Neural progenitor cell (in vitro differentiated cells): ENCODE results near the gene ENO4.

Experiments
- EZH2 ChIP-seq: fragments of 200-600 bp; sonication (generic); IDR thresholded peaks from 2 replicates; pipeline ENCODE4 v1.6.1; 2017; ENCODE audit warnings: antibody characterized with exemption, mild to moderate bottlenecking, moderate library complexity
- EZH2phosphoT487 ChIP-seq: fragments of 200-600 bp; sonication (generic); IDR thresholded peaks from 2 replicates; pipeline ENCODE4 v1.6.1; 2017; ENCODE audit warnings: antibody characterized with exemption
- TF ChIP-seq, protein P1 (sequence below): fragments of 200-600 bp; sonication (generic); IDR thresholded peaks from 2 replicates; pipeline ENCODE4 v1.5.1; 2017; ENCODE audit warnings: antibody characterized with exemption, mild to moderate bottlenecking

DNA sequence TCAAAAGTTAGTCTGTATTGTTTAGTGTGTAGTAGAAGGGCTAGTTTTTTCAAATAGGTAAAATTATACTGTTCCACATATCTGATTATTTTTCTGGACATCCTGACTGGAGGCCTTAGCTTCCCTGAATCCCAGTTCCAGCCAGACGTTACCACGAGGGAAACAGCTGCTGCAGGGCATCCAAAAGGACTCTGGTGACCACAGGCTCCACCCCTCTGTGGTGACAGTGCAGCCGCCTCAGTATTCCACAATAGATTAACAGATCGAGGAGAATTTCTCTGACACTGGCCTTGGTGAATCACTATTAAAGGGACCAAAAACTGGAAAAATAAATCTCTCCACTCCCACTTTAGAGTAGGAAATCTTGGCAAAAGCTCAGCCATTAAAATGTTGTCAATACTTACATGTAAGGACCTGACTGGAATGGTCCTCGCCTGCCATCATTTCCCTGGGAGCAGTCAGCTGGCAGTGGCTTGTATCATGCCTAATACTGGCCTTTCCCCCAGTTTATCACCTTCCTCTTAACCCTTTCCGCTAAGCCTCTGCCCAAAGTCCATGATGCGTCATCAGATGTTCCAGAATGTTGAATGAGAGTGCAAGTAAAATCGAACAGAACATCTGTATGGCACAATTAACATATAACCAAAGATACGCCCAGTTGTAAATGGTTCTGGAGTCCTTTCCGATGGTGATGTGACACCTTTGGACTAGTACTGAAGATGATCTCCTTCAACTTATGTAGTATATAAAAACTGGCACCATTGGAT lies 31.6 kb downstream of the ENO4 start:
- TF ChIP-seq, protein P1, sequence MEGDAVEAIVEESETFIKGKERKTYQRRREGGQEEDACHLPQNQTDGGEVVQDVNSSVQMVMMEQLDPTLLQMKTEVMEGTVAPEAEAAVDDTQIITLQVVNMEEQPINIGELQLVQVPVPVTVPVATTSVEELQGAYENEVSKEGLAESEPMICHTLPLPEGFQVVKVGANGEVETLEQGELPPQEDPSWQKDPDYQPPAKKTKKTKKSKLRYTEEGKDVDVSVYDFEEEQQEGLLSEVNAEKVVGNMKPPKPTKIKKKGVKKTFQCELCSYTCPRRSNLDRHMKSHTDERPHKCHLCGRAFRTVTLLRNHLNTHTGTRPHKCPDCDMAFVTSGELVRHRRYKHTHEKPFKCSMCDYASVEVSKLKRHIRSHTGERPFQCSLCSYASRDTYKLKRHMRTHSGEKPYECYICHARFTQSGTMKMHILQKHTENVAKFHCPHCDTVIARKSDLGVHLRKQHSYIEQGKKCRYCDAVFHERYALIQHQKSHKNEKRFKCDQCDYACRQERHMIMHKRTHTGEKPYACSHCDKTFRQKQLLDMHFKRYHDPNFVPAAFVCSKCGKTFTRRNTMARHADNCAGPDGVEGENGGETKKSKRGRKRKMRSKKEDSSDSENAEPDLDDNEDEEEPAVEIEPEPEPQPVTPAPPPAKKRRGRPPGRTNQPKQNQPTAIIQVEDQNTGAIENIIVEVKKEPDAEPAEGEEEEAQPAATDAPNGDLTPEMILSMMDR: no peak
- no peak for TF ChIP-seq EZH2
- TF ChIP-seq EZH2phosphoT487: no peak
